HG02678 (cell line): ENCODE results near the gene GLT6D1.

Experiments used
- ATAC-seq: cut with Tn5 transposase; IDR thresholded peaks from one replicate; pipeline ENCODE4 v1.9.1; 2021; ENCODE audit warnings: mild to moderate bottlenecking, moderate library complexity; ENCODE audit not compliant: unreplicated experiment

The GLT6D1 gene

DNA sequence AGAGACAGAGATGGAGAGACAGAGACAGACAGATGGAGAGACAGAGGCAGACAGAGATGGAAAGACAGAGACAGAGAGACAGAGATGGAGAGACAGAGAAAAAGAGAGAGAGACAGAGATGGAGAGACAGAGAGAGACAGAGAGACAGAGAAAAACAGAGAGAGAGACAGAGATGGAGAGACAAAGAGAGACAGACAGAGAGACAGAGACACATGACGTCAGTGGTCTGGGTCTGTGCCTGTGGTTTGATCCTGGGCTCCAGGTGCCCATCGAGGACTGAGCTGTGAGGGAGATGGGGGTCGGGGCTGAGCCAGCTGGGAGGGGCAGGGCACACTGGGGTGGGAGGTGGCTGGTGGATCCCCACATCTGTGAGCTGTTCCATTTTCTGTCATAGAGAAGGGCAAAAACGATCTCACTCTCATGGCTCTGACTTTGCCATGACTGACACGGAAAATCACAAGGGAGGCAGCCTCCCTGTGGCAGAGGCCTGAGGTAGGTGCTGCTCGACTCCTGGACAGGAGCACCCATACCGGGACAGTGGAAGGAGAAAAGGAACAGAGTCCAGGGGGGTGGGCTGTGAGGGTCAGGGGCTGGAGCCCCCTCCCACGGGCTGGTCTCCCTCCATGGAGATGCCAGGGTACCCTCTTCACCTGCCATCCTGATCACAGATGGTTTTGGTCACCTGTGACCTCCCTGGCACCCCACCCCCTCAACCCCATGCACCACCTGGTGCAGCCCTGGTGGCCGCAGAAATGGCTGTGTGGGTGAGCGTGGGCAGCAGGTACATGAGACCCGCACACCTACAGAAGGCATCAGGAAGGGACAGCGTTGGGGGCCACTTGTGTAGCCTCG, 28.8 kb downstream of the GLT6D1 start:
- ATAC-seq = no peak

DNA sequence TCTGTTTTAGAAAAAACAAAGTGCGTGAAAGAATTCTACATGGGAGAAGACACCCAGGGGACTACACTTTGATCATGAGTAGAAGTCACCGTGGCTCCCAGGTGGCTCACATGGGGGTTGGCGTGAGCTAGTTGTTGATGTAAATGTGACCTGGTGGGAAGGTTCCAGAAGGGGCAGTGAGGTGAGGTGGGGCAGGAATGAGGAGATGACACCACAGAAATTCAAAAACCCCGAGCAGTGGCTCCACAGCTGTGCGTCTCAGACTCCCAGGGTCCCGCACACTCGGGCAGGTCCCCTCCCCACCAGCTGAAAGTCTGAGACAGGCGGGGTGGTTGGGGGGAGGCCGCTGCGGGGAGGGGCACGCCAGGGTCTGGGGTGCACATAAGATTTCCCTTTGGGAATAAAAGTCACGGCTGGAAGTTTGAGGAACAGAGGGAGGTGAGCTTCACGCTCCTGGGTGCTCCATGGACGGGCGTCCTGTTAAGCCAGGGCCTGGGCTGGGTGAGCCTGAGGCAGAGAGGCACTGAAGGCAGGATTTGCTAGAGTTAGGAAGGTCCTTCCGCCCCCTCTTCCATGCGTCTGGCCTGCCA, 29.9 kb downstream of the GLT6D1 start:
- no peak for ATAC-seq

DNA sequence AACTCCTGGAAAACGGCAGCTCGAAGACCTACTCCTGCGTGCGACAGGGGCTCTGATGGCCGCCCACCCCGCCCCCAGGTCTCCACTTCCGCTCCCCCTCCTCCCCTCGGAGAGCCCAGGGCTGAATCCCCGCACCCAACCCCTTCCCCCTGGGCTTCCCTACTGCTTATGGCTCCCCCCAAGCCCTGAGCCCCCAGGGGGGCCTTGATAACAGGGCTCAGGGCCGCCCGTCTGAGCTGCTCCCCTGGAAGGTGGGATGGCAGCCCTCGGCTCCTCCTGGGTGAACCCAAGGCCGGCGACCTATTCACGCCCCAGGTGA, 30.4 kb downstream of the GLT6D1 start:
- ATAC-seq = no peak

DNA sequence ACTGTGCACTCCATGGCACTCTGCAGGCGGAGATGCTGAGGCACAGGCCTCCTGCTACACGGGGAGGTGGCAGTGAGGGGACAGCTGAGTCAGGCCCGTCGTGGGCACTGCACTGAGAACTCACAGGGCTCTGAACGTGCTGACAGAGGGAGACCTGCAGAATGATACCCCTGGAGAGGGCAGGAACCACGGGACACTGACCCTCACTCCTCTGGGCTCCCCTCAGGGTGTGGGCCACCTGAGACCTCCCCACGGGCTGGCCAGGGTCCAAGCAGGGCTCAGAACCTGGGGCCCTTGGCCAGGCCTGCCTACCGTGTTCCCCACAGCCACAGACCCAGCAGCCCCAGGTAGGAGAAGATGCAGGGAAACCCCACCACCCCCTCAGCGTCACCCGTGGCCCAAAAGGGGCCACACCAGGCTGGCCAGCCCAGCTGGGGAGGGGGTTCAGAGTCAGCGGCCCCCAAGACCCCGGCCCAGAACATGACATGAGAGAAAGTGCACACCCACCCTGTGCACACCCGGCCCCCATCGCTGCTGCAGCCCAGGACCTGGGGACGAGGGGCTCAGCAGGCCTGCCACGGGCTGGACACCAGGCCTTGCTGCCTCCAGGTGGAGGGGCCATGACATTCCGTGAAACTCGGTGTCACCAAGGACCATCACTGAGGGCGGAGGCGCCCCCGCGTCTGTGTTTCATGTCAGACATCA, 30.9 kb downstream of the GLT6D1 start:
- ATAC-seq = no peak

DNA sequence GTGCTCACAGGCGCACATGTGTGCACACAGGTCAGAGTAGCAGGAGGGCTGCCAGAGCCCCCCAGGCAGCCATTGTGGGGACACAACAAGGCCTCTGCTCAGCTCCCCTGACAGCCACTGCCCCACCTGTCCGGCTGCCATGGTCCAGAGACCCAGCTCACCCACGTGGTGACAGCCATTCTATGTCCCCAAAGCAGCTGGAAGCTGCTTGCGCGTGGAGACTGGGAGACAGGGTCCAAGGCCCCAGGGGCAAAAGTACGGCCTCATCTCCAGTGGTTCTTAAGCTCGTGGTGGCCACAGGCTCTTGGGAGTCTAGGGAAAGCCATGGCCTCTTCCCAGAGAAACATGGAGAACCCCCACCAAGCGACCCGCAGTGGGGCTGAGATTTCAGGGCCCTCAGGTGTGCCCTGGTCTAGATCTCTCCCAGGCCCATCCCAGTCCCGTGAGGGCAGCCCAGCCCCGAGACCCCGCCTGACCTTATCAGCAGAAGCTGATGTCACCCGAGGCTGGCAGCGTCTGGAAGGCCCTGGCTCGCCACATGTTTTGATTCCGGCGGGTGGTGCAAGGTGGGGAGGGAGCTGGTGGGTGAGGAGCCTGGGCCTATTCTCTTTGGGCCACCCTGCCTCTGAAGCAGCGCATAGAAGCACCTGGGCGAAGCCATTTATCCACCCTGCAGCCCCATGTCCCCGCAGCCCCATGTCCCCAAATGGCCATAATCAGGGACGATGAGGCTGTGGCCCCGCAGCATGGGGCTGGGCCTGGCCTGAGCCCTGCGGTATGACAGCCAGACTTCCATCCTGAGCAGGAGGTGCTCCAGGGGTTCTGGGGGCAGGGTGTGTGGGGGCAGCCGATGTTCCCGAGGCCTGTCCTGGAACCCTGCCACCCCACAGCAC, 31.7 kb downstream of the GLT6D1 start:
- ATAC-seq = no peak

DNA sequence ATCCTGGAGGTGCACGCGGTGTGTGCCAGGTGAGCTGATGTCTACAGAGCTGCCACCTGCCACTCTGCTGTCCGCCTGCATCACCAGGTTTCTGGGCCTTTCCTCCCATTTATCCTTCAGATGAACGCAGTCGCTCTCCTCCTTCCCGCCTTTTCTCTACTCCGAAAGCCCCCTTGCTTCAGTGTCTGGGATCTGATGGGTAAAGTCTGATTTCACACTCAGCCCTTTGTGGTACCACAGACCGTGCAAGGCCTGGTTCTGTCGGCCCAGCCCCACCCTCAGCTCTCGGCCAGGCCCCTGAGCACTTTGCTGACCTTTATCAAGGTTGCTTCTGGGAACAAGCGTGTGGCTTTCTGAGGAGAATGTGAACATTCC, 32.5 kb downstream of the GLT6D1 start:
- ATAC-seq = no peak

GRCh38 chr9:135605238-135605781, 34.0 kb downstream of the GLT6D1 start:
- ATAC-seq = no peak

DNA sequence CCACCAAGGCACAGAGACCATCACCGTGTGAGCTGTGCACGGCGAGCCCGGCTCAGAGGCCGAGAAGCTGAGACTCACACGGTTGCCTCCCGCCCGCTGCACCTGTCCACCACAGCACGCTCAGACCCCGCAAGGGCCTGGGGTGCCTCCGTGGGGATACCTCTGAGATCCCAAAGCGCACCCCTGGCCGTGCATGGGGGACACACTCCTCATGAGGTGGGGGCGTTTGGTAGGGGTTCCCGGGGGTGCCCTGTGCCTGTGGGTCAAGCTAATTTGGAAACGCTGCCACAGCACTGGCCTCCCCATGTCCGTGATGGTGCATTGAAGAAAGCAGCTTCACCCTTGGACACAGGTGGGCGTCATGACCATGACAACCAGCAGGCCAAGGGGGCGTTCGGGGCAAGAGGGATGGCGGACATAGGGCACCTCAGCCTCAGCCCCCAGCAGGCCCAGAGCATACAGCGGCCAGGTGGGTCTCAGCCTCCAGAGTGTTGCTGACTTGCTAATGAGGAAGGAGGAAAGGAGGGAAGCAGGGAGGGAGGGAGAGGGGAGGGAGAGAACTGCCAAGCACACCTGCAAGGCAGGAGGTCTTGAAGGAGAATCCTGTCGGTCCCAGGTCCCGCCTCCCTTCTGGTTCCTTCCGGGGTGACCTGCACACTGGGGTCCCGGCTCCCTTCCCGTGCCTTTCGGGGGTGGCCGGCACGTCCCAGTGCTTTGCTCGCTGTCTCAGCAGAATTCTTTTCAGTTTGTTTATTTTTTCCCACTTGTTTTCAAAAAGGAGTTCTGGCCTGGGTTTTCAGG, 34.7 kb downstream of the GLT6D1 start:
- no peak for ATAC-seq

DNA sequence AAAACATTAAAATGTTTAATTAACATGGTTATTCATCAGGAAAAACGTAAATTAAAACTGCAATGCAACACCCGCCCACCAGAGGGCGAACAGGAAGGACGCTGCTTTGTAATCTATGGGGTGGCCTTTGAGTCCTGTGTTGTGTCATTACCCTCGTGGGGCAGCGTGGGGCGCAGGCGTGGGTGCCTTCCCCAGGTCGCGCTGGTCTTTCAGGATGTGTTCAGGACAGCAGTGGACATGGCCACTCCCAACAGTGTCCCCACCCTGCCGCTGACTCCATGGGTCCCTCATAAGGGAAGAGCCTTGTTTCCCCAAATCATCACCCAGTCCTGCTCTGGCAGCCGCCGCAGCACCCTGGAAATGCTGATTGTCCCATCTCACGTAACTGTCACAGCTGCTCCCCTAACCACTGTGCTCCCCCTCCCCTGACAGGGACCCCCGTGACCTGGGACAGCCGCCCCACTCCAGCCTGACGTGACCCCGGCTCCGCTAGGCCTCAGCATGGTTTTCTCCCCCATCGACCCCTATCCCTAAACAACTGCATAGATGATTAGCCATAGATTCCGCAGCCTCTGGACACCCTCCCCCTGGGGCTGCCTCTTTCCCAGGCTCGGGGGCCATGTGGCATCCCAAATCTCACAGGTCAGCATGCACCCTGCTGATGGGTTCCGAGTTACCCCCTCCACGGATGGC, 36.4 kb downstream of the GLT6D1 start:
- ATAC-seq = no peak

DNA sequence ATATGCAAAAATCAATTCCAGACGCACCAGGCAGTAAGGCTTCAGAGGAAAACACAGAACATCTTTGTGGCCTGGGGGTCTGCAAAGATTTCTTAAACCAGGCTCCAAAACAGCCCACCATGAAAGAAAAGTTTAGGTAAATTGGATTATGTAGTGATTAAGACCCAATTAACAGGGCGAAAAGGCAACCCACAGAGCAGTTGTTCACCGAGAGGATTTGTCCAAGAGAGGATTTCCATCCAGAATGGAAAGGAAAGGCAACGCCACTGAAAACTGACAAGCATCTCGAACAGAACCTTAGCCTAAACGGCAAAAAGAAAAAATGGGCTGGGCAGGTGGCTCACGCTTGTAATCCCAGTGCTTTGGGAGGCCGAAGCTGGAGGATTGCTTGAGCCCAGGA, 37.4 kb downstream of the GLT6D1 start:
- ATAC-seq = no peak

GRCh38 chr9:135600296-135600817, 39.0 kb downstream of the GLT6D1 start:
- ATAC-seq = no peak

- no peak for ATAC-seq
Observed at GRCh38 chr9:135596211-135596610, 43.1 kb downstream of the GLT6D1 start.

DNA sequence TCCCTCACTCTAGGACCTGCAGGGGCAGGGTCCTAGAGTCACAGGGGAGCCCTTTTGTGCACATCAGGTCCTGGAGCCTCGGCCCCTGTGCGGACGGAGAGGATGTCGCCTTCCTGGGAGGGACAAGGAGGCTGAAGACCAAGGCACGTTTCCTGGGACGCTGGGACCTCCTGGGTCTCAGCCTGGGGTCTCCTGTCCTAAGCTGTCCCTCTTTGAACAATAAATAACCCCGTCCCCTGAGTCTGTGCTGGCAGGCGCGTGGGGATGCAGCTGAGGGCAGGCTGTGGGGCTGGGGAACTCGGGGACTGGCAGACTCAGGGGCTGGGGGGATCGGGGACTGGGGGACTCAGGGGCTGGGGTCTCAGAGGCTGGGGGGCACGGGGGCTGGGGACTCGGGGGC, 46.7 kb downstream of the GLT6D1 start:
- ATAC-seq = no peak

- no peak for ATAC-seq
Observed at GRCh38 chr9:135592331-135592590, 47.1 kb downstream of the GLT6D1 start.

- no peak for ATAC-seq
Observed at GRCh38 chr9:135591506-135592330, 47.6 kb downstream of the GLT6D1 start.

DNA sequence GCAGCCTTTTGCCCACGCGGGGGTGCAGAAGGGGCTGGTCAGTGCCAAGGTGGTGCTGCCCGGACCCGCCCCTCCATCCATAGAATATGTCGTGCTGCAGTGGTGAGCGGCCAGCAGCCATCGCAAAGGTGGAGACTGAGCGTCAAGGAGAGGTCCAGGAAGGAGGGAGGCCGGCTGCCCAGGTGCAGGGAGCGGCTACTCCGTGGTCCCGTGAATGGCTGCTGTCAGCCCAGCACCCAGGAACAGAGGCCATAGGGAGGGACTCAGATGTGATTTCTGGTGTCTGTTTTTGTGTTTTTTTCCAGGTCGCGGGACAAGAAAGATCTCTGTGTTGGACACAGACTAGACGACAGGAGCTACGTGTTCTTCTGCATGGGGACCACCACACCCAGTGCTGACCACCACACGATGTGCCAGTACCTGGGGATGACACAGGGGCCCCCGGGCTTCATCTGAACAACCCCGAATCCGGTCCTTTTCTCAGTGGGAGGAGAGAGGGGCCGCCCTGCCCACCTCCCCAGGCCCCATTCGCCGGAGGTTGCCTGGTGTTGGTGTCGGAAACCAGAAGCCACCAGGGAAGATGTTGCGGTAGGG, 48.8 kb downstream of the GLT6D1 start:
- no peak for ATAC-seq

DNA sequence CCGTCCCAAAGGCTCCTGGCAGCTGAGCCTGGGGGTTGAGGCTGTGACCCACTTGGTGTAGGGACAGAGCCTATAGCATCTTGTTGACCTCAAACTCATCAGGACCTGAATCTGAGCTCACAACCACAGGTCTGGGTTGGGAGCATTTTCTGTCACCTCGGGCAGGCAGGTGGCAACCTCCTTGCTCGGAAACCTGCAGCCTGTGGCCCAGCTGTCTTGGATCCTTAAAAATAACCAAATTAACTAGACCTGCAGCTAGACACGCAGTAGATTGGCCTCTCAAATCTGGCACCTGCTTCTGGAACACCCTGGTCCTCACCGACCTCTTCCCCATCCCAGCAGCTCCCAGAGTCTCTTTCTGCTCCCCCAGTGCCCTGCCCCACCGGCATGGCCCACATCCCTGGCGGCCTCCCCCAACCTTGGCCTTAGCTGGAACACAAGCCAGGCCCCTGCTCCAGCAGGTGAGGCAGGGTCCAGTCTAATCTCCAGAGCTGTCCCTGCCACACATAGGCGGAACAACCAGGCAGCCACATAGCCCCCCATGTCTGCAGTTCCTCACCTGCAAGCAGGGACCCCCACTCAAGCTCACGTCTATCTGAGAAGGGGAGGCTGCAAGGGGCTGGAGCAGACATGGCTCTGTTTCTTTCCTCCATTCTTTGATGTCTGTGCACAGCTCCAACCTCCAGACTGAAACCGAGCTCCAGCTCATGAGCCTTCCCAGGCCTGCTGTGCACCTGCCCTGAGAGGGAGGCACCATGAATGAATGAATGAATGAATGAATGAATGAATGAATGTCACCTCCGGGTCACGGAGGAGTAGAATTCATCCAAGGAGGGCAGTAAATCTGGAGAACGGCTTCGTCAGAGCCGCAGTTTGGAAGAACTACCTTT, 49.5 kb downstream of the GLT6D1 start:
- ATAC-seq = no peak
